ENCODE measurements around the gene PXYLP1. TPM values are rescaled to one million over a fixed set of nuclear protein-coding genes. Genes with fewer than 3 reads are reported as not detected.

The PXYLP1 gene
- total and polyA plus RNA-seq, 2 of the 8 experiments (the other 6 are each of a cell fraction or from before 2014, with no cell fraction given), result 19.4 to 20.6 TPM

GRCh38 chr3:141291559-141292355 lies 60.1 kb downstream of the PXYLP1 start:
- Histone ChIP-seq H2AK5ac (ENCODE audit: low read depth, low read length) (no peak overlapping the region), H3K4ac (replicated peaks; ENCODE audit: insufficient read length, low read depth, low read length) (no peak overlapping the region), H4K91ac (replicated peaks; ENCODE audit: insufficient read length, low read length) (no peak overlapping the region), H3K4me3 (ENCODE audit: extremely low read depth in 1 of 4, insufficient read depth in 2 of 4, low read depth in 3 of 4, low read length in 4 of 4) (no peak overlapping the region), H2BK20ac (ENCODE audit: low read length) (no peak overlapping the region), H2AFZ (ENCODE audit: low read length) (no peak overlapping the region), H3K14ac (ENCODE audit: insufficient read length) (no peak overlapping the region), H3K9me3 (ENCODE audit: insufficient read depth in 2 of 2, low read depth in 1 of 2, low read length in 1 of 2) (no peaks in the 10 kb centered on the region), H2BK15ac (ENCODE audit: low read length) (no peak overlapping the region), H3K79me1 (ENCODE audit: low read depth, low read length) (no peaks in the 10 kb centered on the region), H2BK5ac (ENCODE audit: low read depth, low read length) (0 out of 2 replicates have a peak overlapping the region, but pooled peaks have one; percentile 52), H3K4me2 (ENCODE audit: insufficient read depth in 1 of 2, low read depth in 2 of 2, low read length in 2 of 2) (no peak overlapping the region), H3K27me3 (replicated peaks in 1 of 4; ENCODE audit: control insufficient read depth in 3 of 4, extremely low read depth in 1 of 4, insufficient read depth in 3 of 4, low read length in 3 of 4) (no peaks in the 10 kb centered on the region), H3K9ac (replicated peaks in 1 of 4; ENCODE audit: extremely low read depth in 1 of 4, low read depth in 3 of 4, low read length in 3 of 4) (no peak overlapping the region), H2BK12ac (ENCODE audit: low read depth, low read length) (no peak overlapping the region), H3K36me3 (ENCODE audit: control insufficient read depth in 2 of 4, insufficient read depth in 4 of 4, low read length in 3 of 4) (peaks cover 0 to 20% (median 7%) of the 10 kb centered on the region in 4 experiments; a peak in 5 of 8 replicates), H4K20me1 (replicated peaks in 1 of 2; ENCODE audit: control insufficient read depth in 1 of 2, insufficient read depth in 2 of 2, low read length in 2 of 2) (no peaks in the 10 kb centered on the region), H3K23me2 (ENCODE audit: low read depth, low read length) (no peaks in the 10 kb centered on the region), H2BK120ac (replicated peaks; ENCODE audit: low read depth, low read length) (no peak overlapping the region), H3K18ac (ENCODE audit: extremely low read depth, low read length) (no peak overlapping the region), H4K8ac (ENCODE audit: extremely low read depth, insufficient read depth, low read length) (no peak overlapping the region), H3K23ac (ENCODE audit: insufficient read length) (no peak overlapping the region), H4K5ac (ENCODE audit: insufficient read length, low read depth, low read length) (no peak overlapping the region), H3K56ac (replicated peaks; ENCODE audit: insufficient read length, low read depth, low read length) (no peak overlapping the region), H3K4me1 (replicated peaks in 1 of 4; ENCODE audit: control insufficient read depth in 3 of 4, insufficient read depth in 4 of 4, low read length in 3 of 4) (no peaks in the 10 kb centered on the region), H3K27ac (ENCODE audit: low read depth, low read length) (no peak overlapping the region), H3K79me2 (ENCODE audit: control insufficient read depth in 1 of 2, insufficient read depth in 2 of 2, low read length in 2 of 2) (no peaks in the 10 kb centered on the region)
- ChIA-PET CTCF (ENCODE audit: partially characterized antibody) (interaction anchor here (0.7 to 3.1 kb wide), 10 partner anchors 10 to 292 kb away, joined by 3 to 22 read pairs (median 4); partner anchors contain the start of gene PXYLP1), POLR2A (ENCODE audit: partially characterized antibody) (interaction anchor here (0.6 to 1.4 kb wide), 2 partner anchors 11 to 137 kb away, joined by 3 read pairs; no protein-coding TSS in a partner anchor)
- FAIRE-seq (no peak), DNase-seq (ENCODE audit: low read depth in 1 of 2, low spot score in 2 of 2) (no peak)
- whole genome bisulfite sequencing, 2 experiments (ENCODE audit: extremely low coverage in 1 of 2, insufficient coverage in 1 of 2, insufficient read length in 1 of 2, insufficient replicate concordance in 2 of 2, low coverage in 1 of 2, low lambda C conversion rate in 2 of 2, missing lambda C conversion rate in 1 of 2), result 90% methylated on average over 12 of the region's 12 CpGs; no CpG with 5 or more reads in 1 of the 2 experiments
- TF ChIP-seq SRF (IDR thresholded peaks at IDR 0.05; ENCODE audit: low read depth, low read length) (no peak), EGR1 (IDR thresholded peaks at IDR 0.05; ENCODE audit: borderline replicate concordance, low read depth, low read length) (no peak), SAP30 (IDR thresholded peaks at IDR 0.05; ENCODE audit: insufficient read depth, insufficient replicate concordance, low read length) (no peak), MAX (IDR thresholded peaks at IDR 0.05) (no peak), SP2 (IDR thresholded peaks at IDR 0.05; ENCODE audit: low read length) (no peak), BRCA1 (IDR thresholded peaks at IDR 0.05; ENCODE audit: low read depth, low read length) (no peak), NRF1 (IDR thresholded peaks at IDR 0.05; ENCODE audit: low read depth, low read length) (no peak), CTCF (IDR thresholded peaks at IDR 0.05; ENCODE audit: control extremely low read depth in 1 of 3, insufficient read depth in 1 of 3, low read depth in 1 of 3, low read length in 3 of 3) (no peak), ATF3 (IDR thresholded peaks at IDR 0.05; ENCODE audit: insufficient read depth, low read depth, low read length) (no peak)
